ENCODE results near the gene TOM1L2. TPM values are rescaled to one million over a fixed set of nuclear protein-coding genes. Genes with fewer than 3 reads are reported as not detected.

TOM1L2 gene
- total RNA-seq, 3 donors from 2014 or later (not counting 1 experiment from before 2014, with no cell fraction given) = 35.7 to 43.2 (median 35.7) TPM

- Mint-ChIP-seq H3K4me3 (no peak overlapping the region), H3K4me1 (no peaks in the 10 kb centered on the region), H3K36me3 (no peaks in the 10 kb centered on the region), H3K9me3 (no peaks in the 10 kb centered on the region), H3K27ac (no peak overlapping the region), H3K27me3 (ENCODE audit: low read depth in 2 of 2) (no peaks in the 10 kb centered on the region)
- 90% methylated on average over 10 of the region's 10 CpGs for WGBS (ENCODE audit: insufficient coverage)
- Histone ChIP-seq H3K4me3 (ENCODE audit: low read length) (no peak overlapping the region), H3K9me3 (ENCODE audit: control insufficient read depth, insufficient read depth, low read length) (no peaks in the 10 kb centered on the region), H3K4me1 (ENCODE audit: control insufficient read depth, insufficient read depth, low read length) (no peaks in the 10 kb centered on the region), H3K36me3 (ENCODE audit: control insufficient read depth, insufficient read depth, low read length) (no peaks in the 10 kb centered on the region), H3K27ac (ENCODE audit: low read length) (no peak overlapping the region), H3K27me3 (ENCODE audit: control insufficient read depth, insufficient read depth, low read length) (no peaks in the 10 kb centered on the region)
- intact Hi-C loops (cut with micrococcal nuclease) = no loop called here
- DNase-seq (no peak), ATAC-seq (no peak)
- TF ChIP-seq CTCF (IDR thresholded peaks at IDR 0.05) = no peak
These were observed 17.4 kb upstream of the TOM1L2 start for GRCh38 chr17:17989618-17990017.

DNA sequence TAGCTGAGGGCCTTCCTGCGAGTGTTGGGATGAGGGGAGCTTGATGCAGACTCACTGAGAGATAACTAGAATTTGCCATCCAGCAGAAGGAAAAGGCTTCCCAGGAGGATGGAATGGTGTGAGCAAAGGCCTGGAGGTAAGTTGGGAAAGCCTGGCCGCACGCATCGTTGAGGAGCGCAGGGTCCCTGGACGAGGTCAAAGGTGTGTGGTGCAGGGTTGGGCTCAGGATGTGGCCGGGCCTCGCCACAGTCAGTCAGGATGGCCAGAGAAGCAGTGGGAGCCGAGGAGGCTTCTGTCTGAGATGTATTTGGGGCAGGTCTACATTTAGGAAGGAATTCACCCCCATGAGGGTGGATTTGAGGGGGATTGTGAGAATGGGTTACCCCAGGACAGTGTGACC, 16.9 kb upstream of the TOM1L2 start:
- DNase-seq (no peak), ATAC-seq (no peak)
- Histone ChIP-seq H3K9me3 (ENCODE audit: control insufficient read depth, insufficient read depth, low read length) (no peaks in the 10 kb centered on the region), H3K27ac (ENCODE audit: low read length) (no peak overlapping the region), H3K36me3 (ENCODE audit: control insufficient read depth, insufficient read depth, low read length) (no peaks in the 10 kb centered on the region), H3K4me1 (ENCODE audit: control insufficient read depth, insufficient read depth, low read length) (no peaks in the 10 kb centered on the region), H3K27me3 (ENCODE audit: control insufficient read depth, insufficient read depth, low read length) (no peaks in the 10 kb centered on the region), H3K4me3 (ENCODE audit: low read length) (no peak overlapping the region)
- TF ChIP-seq CTCF (IDR thresholded peaks at IDR 0.05) = no peak
- Mint-ChIP-seq H3K27ac (no peak overlapping the region), H3K4me1 (no peaks in the 10 kb centered on the region), H3K9me3 (no peaks in the 10 kb centered on the region), H3K4me3 (no peak overlapping the region), H3K27me3 (ENCODE audit: low read depth in 2 of 2) (no peaks in the 10 kb centered on the region), H3K36me3 (no peaks in the 10 kb centered on the region)
- 89% methylated on average over 9 of the region's 9 CpGs for WGBS (ENCODE audit: insufficient coverage)
- intact Hi-C loops (cut with micrococcal nuclease) = no loop called here

DNA sequence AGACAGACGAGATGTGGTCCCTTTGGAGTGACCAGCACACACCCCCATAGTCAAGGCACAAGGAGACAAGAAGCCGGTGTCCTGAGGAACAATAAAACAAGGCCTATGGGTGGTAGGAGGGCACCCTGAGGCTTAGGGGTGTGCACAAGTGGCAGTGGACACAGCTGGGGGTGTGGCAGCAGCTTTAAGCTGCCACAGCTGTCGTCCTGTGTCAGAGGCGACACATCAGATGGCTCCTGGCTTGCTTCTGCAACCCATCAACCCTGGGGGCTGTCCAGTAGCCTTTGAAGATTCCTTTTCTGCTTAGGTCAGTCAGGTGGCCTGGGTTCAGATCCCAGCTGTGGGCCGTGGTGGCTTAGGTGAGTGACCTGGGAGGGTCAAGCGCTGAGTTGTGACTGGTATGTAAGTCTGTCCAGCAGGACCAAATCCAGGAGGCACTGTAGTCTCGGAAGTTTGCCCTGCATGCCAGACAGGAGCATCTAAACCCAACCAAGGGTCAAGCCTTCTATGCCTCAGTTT, 16.3 kb upstream of the TOM1L2 start:
- H3K27ac Mint-ChIP-seq = no peak overlapping the region
- no peak for TF ChIP-seq CTCF (IDR thresholded peaks at IDR 0.05)
- no peaks in the 10 kb centered on the region for H3K4me1 Mint-ChIP-seq
- Histone ChIP-seq H3K36me3 (ENCODE audit: control insufficient read depth, insufficient read depth, low read length) (no peaks in the 10 kb centered on the region), H3K27me3 (ENCODE audit: control insufficient read depth, insufficient read depth, low read length) (no peaks in the 10 kb centered on the region), H3K27ac (ENCODE audit: low read length) (no peak overlapping the region), H3K4me3 (ENCODE audit: low read length) (no peak overlapping the region), H3K9me3 (ENCODE audit: control insufficient read depth, insufficient read depth, low read length) (no peaks in the 10 kb centered on the region), H3K4me1 (ENCODE audit: control insufficient read depth, insufficient read depth, low read length) (no peaks in the 10 kb centered on the region)
- no peak overlapping the region for H3K4me3 Mint-ChIP-seq
- H3K9me3 Mint-ChIP-seq = no peaks in the 10 kb centered on the region
- H3K27me3 Mint-ChIP-seq (ENCODE audit: low read depth in 2 of 2) = no peaks in the 10 kb centered on the region
- intact Hi-C loops (cut with micrococcal nuclease) = no loop called here
- WGBS (ENCODE audit: insufficient coverage) = 88% methylated on average over 7 of the region's 7 CpGs
- ATAC-seq (no peak), DNase-seq (no peak)
- H3K36me3 Mint-ChIP-seq = no peaks in the 10 kb centered on the region

- no peaks in the 10 kb centered on the region for H3K27me3 Mint-ChIP-seq (ENCODE audit: low read depth in 2 of 2)
- no peaks in the 10 kb centered on the region for H3K36me3 Mint-ChIP-seq
- no peak for ATAC-seq
- intact Hi-C loops (cut with micrococcal nuclease) = no loop called here
- no peaks in the 10 kb centered on the region for H3K9me3 Mint-ChIP-seq
- no peaks in the 10 kb centered on the region for H3K4me1 Mint-ChIP-seq
- no peak for DNase-seq
- no peak overlapping the region for H3K27ac Mint-ChIP-seq
- H3K4me3 Mint-ChIP-seq = no peak overlapping the region
- Histone ChIP-seq H3K36me3 (ENCODE audit: control insufficient read depth, insufficient read depth, low read length) (no peaks in the 10 kb centered on the region), H3K27ac (ENCODE audit: low read length) (no peak overlapping the region), H3K4me1 (ENCODE audit: control insufficient read depth, insufficient read depth, low read length) (no peaks in the 10 kb centered on the region), H3K27me3 (ENCODE audit: control insufficient read depth, insufficient read depth, low read length) (no peaks in the 10 kb centered on the region), H3K4me3 (ENCODE audit: low read length) (no peak overlapping the region), H3K9me3 (ENCODE audit: control insufficient read depth, insufficient read depth, low read length) (no peaks in the 10 kb centered on the region)
- WGBS (ENCODE audit: insufficient coverage) = 93% methylated on average over 14 of the region's 14 CpGs
- no peak for TF ChIP-seq CTCF (IDR thresholded peaks at IDR 0.05)
These were observed 15.7 kb upstream of the TOM1L2 start for GRCh38 chr17:17987901-17988300.

Data from natural killer cell (primary cell).